ENCODE data around the gene PTPRM. TPM values are rescaled to one million over a fixed set of nuclear protein-coding genes. Genes with fewer than 3 reads are reported as not detected.

The PTPRM gene
- polyA plus RNA-seq, 4 donors = 80.0 to 105 (median 98.2) TPM

- DNase-seq (ENCODE audit: low read depth in 4 of 4, low spot score in 3 of 4) = no peak
These were observed 563.0 kb downstream of the PTPRM start for GRCh38 chr18:8130096-8130495.

GRCh38 chr18:8133032-8133431 lies 565.9 kb downstream of the PTPRM start:
- no peak for DNase-seq (ENCODE audit: low read depth in 4 of 4, low spot score in 3 of 4)

GRCh38 chr18:8133888-8134287 lies 566.8 kb downstream of the PTPRM start:
- DNase-seq (ENCODE audit: low read depth in 4 of 4, low spot score in 3 of 4) = no peak

GRCh38 chr18:8139127-8139527 lies 572.0 kb downstream of the PTPRM start:
- DNase-seq (ENCODE audit: low read depth in 4 of 4, low spot score in 3 of 4) = no peak

- DNase-seq (ENCODE audit: low read depth in 4 of 4, low spot score in 3 of 4) = no peak
These were observed 572.8 kb downstream of the PTPRM start for GRCh38 chr18:8139891-8140406.

- DNase-seq (ENCODE audit: low read depth in 4 of 4, low spot score in 3 of 4) = no peak
These were observed 573.9 kb downstream of the PTPRM start for GRCh38 chr18:8140841-8141501.

GRCh38 chr18:8142131-8142711 lies 575.1 kb downstream of the PTPRM start:
- no peak for DNase-seq (ENCODE audit: low read depth in 4 of 4, low spot score in 3 of 4)

- no peak for DNase-seq (ENCODE audit: low read depth in 4 of 4, low spot score in 3 of 4)
These were observed 575.8 kb downstream of the PTPRM start for GRCh38 chr18:8142932-8143331.

GRCh38 chr18:8151181-8151580 lies 584.1 kb downstream of the PTPRM start:
- DNase-seq (ENCODE audit: low read depth in 4 of 4, low spot score in 3 of 4) = no peak

GRCh38 chr18:8153887-8154583 lies 586.9 kb downstream of the PTPRM start:
- no peak for DNase-seq (ENCODE audit: low read depth in 4 of 4, low spot score in 3 of 4)

- no peak for DNase-seq (ENCODE audit: low read depth in 4 of 4, low spot score in 3 of 4)
These were observed 595.7 kb downstream of the PTPRM start for GRCh38 chr18:8162802-8163201.

GRCh38 chr18:8163286-8163959 lies 596.3 kb downstream of the PTPRM start:
- DNase-seq (ENCODE audit: low read depth in 4 of 4, low spot score in 3 of 4) = no peak

GRCh38 chr18:8165095-8165494 lies 598.0 kb downstream of the PTPRM start:
- no peak for DNase-seq (ENCODE audit: low read depth in 4 of 4, low spot score in 3 of 4)

- DNase-seq (ENCODE audit: low read depth in 4 of 4, low spot score in 3 of 4) = no peak
These were observed 599.9 kb downstream of the PTPRM start for GRCh38 chr18:8167026-8167425.

- no peak for DNase-seq (ENCODE audit: low read depth in 4 of 4, low spot score in 3 of 4)
These were observed 600.6 kb downstream of the PTPRM start for GRCh38 chr18:8167673-8168072.

GRCh38 chr18:8169722-8170121 lies 602.6 kb downstream of the PTPRM start:
- DNase-seq (ENCODE audit: low read depth in 4 of 4, low spot score in 3 of 4) = no peak

GRCh38 chr18:8174771-8175170 lies 607.7 kb downstream of the PTPRM start:
- no peak for DNase-seq (ENCODE audit: low read depth in 4 of 4, low spot score in 3 of 4)

GRCh38 chr18:8175501-8176061 lies 608.5 kb downstream of the PTPRM start:
- DNase-seq (ENCODE audit: low read depth in 4 of 4, low spot score in 3 of 4) = no peak

- DNase-seq (ENCODE audit: low read depth in 4 of 4, low spot score in 3 of 4) = no peak
These were observed 609.0 kb downstream of the PTPRM start for GRCh38 chr18:8176109-8176508.

- DNase-seq (ENCODE audit: low read depth in 4 of 4, low spot score in 3 of 4) = no peak
These were observed 609.4 kb downstream of the PTPRM start for GRCh38 chr18:8176554-8176953.
